Mesendoderm (in vitro differentiated cells): ENCODE measurements around the gene AURKA.

Experiments
- DNase-seq: peaks from one replicate; pipeline ENCODE4 v3.0.0; 2013
- H2AK5ac ChIP-seq: 2 replicates; pipeline ENCODE4 v1.6.1; 2013; ENCODE audit warnings: low read length, inconsistent platforms
- H2BK120ac ChIP-seq: 2 replicates; pipeline ENCODE4 v1.6.1; 2013; ENCODE audit warnings: low read depth, mild to moderate bottlenecking, low read length, moderate library complexity, mixed read lengths
- H2BK15ac ChIP-seq: replicated peaks from 2 replicates; pipeline ENCODE4 v1.6.1; 2013; ENCODE audit warnings: low read depth, mild to moderate bottlenecking, moderate library complexity
- H2BK5ac ChIP-seq: 2 replicates; pipeline ENCODE4 v1.6.1; 2013; ENCODE audit warnings: low read length, inconsistent platforms
- H3K18ac ChIP-seq: 2 replicates; pipeline ENCODE4 v1.6.1; 2013; ENCODE audit warnings: mild to moderate bottlenecking, low read length, mixed read lengths
- H3K23ac ChIP-seq: one replicate; pipeline ENCODE4 v1.6.1; 2013; ENCODE audit warnings: low read length
- H3K27ac ChIP-seq: 2 replicates; pipeline ENCODE4 v1.5.1; 2013; ENCODE audit warnings: low read depth, mild to moderate bottlenecking, inconsistent platforms, low read length, moderate library complexity
- H3K27me3 ChIP-seq: 2 replicates; pipeline ENCODE4 v1.6.1; 2013; ENCODE audit warnings: low read length, control low read depth, mild to moderate bottlenecking, inconsistent platforms; ENCODE audit not compliant: insufficient read depth, poor library complexity
- H3K36me3 ChIP-seq: 2 replicates; pipeline ENCODE4 v1.6.1; 2013; ENCODE audit warnings: low read length, inconsistent platforms; ENCODE audit not compliant: control insufficient read depth, insufficient read depth
- H3K4ac ChIP-seq: one replicate; pipeline ENCODE4 v1.6.1; 2013; ENCODE audit warnings: low read depth, mild to moderate bottlenecking, low read length, moderate library complexity
- H3K4me1 ChIP-seq: 2 replicates; pipeline ENCODE4 v1.6.1; 2013; ENCODE audit warnings: low read depth, low read length, inconsistent platforms; ENCODE audit not compliant: control insufficient read depth
- H3K4me2 ChIP-seq: 2 replicates; pipeline ENCODE4 v1.6.1; 2013; ENCODE audit warnings: low read length
- H3K4me3 ChIP-seq: 2 replicates; pipeline ENCODE4 v1.5.1; 2013; ENCODE audit warnings: mild to moderate bottlenecking, low read length
- H3K56ac ChIP-seq: one replicate; pipeline ENCODE4 v1.6.1; 2013; ENCODE audit warnings: low read length
- H3K79me1 ChIP-seq: 2 replicates; pipeline ENCODE4 v1.6.1; 2013; ENCODE audit warnings: low read length, inconsistent platforms
- H3K79me2 ChIP-seq: 2 replicates; pipeline ENCODE4 v1.6.1; 2013; ENCODE audit warnings: mild to moderate bottlenecking, low read length; ENCODE audit not compliant: control insufficient read depth, insufficient read depth
- H3K9ac ChIP-seq: 2 replicates; pipeline ENCODE4 v1.6.1; 2013; ENCODE audit warnings: low read length, inconsistent platforms
- H4K5ac ChIP-seq: one replicate; pipeline ENCODE4 v1.6.1; 2013; ENCODE audit warnings: low read length
- H4K8ac ChIP-seq: one replicate; pipeline ENCODE4 v1.6.1; 2013; ENCODE audit warnings: low read depth, mild to moderate bottlenecking, control low read depth, low read length, moderate library complexity
- WGBS: extraction: QIAGEN DNeasy Blood & Tissue Kit; methylation state at CpG from one replicate; pipeline ENCODE4 v1.1.7; 2013; ENCODE audit warnings: low lambda C conversion rate, missing lambda C conversion rate; ENCODE audit not compliant: insufficient coverage; ENCODE audit errors: extremely low coverage; 5-methylcytosine and 5-hydroxymethylcytosine counted together

Gene AURKA

DNA sequence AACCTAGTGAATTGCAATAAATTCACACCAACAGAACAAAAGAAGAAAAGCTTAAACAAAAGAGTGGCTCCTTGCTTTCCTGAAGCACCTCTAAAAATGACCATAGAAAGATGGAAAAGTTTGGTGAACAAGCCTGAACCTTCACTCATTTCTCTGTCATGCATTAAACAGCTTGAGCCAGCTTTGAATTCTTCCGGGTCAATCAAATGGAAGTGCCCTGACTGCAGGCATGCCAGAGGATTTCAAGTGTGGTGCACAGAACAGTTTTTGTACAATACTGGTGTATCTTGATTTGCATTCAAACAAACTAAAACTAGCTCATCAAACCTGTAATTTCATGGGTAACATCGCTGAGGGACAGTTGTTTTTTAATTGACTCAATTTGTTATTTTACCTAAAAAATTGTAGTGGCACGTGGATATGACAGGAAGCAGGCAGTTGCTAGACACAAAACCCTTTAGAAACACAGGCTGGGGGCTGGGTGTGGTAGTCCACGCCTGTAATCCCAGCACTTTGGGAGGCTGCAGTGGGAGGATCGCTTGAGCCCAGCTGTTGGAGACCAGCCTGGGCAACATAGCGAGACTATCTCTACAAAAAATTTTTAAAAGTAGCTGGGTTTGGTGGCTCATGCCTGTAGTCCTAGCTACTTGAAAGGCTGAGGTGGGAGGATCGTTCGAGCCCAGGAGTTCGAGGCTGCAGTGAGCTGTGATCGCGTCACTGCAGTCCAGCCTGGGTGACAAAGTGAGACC, 29.1 kb upstream of the AURKA start:
- no CpG with 5 or more reads among the region's 11 CpGs for WGBS
- no peak overlapping the region for H2BK15ac ChIP-seq

DNA sequence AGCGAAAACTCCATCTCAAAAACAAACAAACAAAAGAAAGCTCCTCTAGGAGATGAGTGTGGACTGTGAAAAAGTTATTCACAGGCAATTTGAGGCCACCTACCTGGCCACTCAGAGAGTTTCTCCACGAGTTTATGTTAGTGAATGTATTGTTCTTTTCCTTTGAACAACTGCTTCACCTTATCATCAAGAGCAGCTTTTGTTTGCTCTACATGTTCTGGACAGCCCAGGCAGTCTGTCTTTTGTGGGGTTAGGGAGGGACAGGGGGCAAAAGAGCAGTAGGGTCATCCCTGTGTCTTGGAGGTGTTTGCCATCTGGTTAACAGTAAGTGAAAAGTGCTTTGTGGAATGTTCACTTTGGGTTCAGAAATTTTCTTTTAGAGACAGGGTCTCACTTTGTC, 28.0 kb upstream of the AURKA start:
- Histone ChIP-seq H4K5ac (no peak overlapping the region), H4K8ac (no peak overlapping the region), H3K18ac (no peak overlapping the region), H3K4ac (no peak overlapping the region), H3K79me1 (no peaks in the 10 kb centered on the region), H2BK5ac (no peak overlapping the region), H3K79me2 (no peaks in the 10 kb centered on the region), H3K56ac (no peak overlapping the region), H3K4me3 (no peak overlapping the region), H3K4me2 (no peak overlapping the region), H3K27ac (no peak overlapping the region), H2BK120ac (no peak overlapping the region), H2AK5ac (no peak overlapping the region), H3K9ac (no peak overlapping the region), H3K23ac (no peak overlapping the region), H3K4me1 (no peaks in the 10 kb centered on the region), H2BK15ac (no peak overlapping the region), H3K27me3 (no peaks in the 10 kb centered on the region), H3K36me3 (no peaks in the 10 kb centered on the region)
- no CpG with 5 or more reads among the region's 2 CpGs for WGBS
- DNase-seq, result no peak

More for the DNA sequence above, 29.1 kb upstream of the AURKA start:
- Histone ChIP-seq H2AK5ac (no peak overlapping the region), H3K4ac (no peak overlapping the region), H3K4me2 (no peak overlapping the region), H4K5ac (no peak overlapping the region), H3K4me3 (no peak overlapping the region), H3K4me1 (no peaks in the 10 kb centered on the region), H3K79me2 (no peaks in the 10 kb centered on the region), H3K27me3 (no peaks in the 10 kb centered on the region), H3K27ac (no peak overlapping the region), H3K18ac (no peak overlapping the region), H2BK5ac (no peak overlapping the region), H3K23ac (no peak overlapping the region), H3K56ac (no peak overlapping the region), H3K9ac (no peak overlapping the region), H4K8ac (no peak overlapping the region), H3K36me3 (no peaks in the 10 kb centered on the region), H2BK120ac (no peak overlapping the region), H3K79me1 (no peaks in the 10 kb centered on the region)
- no peak for DNase-seq

DNA sequence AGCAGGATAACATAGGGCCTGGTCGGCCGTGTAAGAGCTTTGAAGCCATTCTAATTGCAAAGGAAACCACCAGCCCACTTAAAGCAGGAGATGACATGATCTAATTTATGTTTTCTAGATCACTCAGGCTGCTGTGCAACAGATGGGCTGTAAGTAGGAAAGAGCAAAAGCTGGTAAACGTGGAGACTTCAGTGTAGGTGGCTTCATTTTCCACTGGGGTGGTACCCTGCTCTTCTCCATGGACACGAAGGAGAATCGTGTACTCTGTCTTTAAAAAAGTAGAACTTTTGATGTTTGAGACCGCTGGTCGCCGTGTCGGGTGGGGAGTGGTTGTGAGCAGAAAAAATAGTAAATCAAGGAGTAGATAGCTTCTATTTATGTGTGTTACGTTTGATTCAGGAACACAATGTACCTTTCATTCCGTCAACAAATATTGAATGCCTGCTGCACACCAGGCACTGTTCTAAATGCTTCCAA, 26.4 kb upstream of the AURKA start:
- Histone ChIP-seq H3K4ac (no peak overlapping the region), H3K4me1 (no peaks in the 10 kb centered on the region), H3K9ac (no peak overlapping the region), H3K56ac (no peak overlapping the region), H3K27me3 (no peaks in the 10 kb centered on the region), H3K4me2 (no peak overlapping the region), H3K23ac (no peak overlapping the region), H4K5ac (no peak overlapping the region), H2BK15ac (no peak overlapping the region), H2AK5ac (no peak overlapping the region), H3K79me1 (no peaks in the 10 kb centered on the region), H2BK120ac (no peak overlapping the region), H3K36me3 (no peaks in the 10 kb centered on the region), H3K4me3 (no peak overlapping the region), H3K27ac (no peak overlapping the region), H2BK5ac (no peak overlapping the region), H3K79me2 (no peaks in the 10 kb centered on the region), H3K18ac (no peak overlapping the region), H4K8ac (no peak overlapping the region)
- no CpG with 5 or more reads among the region's 11 CpGs for WGBS
- DNase-seq, result no peak

DNA sequence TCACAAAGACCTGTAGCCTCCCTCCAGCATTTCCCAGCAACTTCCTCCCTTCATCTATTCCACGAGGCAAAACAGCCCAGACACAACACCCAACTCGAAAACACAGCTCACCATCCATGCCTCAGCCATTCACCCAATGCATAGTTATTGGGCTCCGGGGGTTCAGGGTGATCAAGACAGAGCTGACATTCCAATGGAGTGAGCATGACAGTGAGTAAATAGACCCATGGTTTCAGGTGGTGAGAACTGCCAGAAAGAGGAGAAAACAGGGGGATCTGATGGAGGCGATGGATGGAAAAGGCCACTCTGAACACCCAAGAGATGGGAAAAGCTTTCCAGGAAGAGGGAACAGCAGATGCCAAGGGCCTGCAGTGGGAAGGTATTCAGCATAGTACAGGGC, 25.9 kb upstream of the AURKA start:
- no peak overlapping the region for H3K4me3 ChIP-seq
- WGBS, result no CpG with 5 or more reads among the region's 4 CpGs

DNA sequence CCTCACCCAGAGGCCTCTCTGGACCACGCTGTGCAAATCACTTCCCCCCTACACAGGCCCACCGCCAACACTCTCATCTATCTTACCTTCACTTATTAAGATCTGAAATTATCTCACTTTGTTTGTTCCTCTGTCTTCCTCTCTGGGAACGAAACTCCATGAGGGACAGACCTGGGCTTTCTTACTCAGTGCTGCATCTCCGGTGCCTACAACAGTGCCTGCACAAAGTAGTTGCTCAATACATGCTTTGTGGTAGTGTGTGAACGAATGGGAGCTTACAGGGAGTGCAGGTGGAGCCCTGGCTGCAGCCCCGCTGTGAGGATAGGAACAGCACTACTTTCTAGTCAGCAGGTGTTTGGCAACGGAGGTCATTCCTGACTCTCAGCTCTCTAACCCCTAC, 25.4 kb upstream of the AURKA start:
- Histone ChIP-seq H3K4ac (no peak overlapping the region), H3K23ac (no peak overlapping the region), H2BK15ac (no peak overlapping the region), H3K36me3 (no peaks in the 10 kb centered on the region), H3K4me2 (no peak overlapping the region), H3K79me2 (no peaks in the 10 kb centered on the region), H2BK120ac (no peak overlapping the region), H4K8ac (no peak overlapping the region), H3K27ac (no peak overlapping the region), H3K56ac (no peak overlapping the region), H3K27me3 (no peaks in the 10 kb centered on the region), H2AK5ac (no peak overlapping the region), H3K9ac (no peak overlapping the region), H3K79me1 (no peaks in the 10 kb centered on the region), H4K5ac (no peak overlapping the region), H3K18ac (no peak overlapping the region), H3K4me3 (no peak overlapping the region), H3K4me1 (no peaks in the 10 kb centered on the region), H2BK5ac (no peak overlapping the region)
- no peak for DNase-seq
- no CpG with 5 or more reads among the region's 7 CpGs for WGBS

More for the DNA sequence above, 25.9 kb upstream of the AURKA start:
- Histone ChIP-seq H3K56ac (no peak overlapping the region), H3K18ac (no peak overlapping the region), H2BK15ac (no peak overlapping the region), H3K9ac (no peak overlapping the region), H3K79me2 (no peaks in the 10 kb centered on the region), H3K4me2 (no peak overlapping the region), H3K36me3 (no peaks in the 10 kb centered on the region), H2BK120ac (no peak overlapping the region), H2BK5ac (no peak overlapping the region), H4K5ac (no peak overlapping the region), H3K4ac (no peak overlapping the region), H3K4me1 (no peaks in the 10 kb centered on the region), H2AK5ac (no peak overlapping the region), H3K23ac (no peak overlapping the region), H4K8ac (no peak overlapping the region), H3K27ac (no peak overlapping the region), H3K27me3 (no peaks in the 10 kb centered on the region), H3K79me1 (no peaks in the 10 kb centered on the region)
- no peak for DNase-seq
